22Rv1 (cell line): ENCODE measurements around the gene ACSL4.

ENCODE experiments used
- H3K27ac ChIP-seq: fragments of 450-650 bp; 2 replicates; pipeline ENCODE4 v1.5.1; 2017
- CTCF ChIP-seq: fragments of 450-650 bp; IDR thresholded peaks from 2 replicates; pipeline ENCODE4 v1.5.1; 2017; ENCODE audit warnings: mild to moderate bottlenecking
- ZFX ChIP-seq: fragments of 450-650 bp; IDR thresholded peaks from 2 replicates; pipeline ENCODE4 v1.6.1; 2017; ENCODE audit warnings: antibody characterized with exemption, borderline replicate concordance

ACSL4 gene

GRCh38 chrX:109601486-109601885, 131.6 kb downstream of the ACSL4 start:
- H3K27ac ChIP-seq: no peak overlapping the region
- TF ChIP-seq CTCF: no peak
- TF ChIP-seq ZFX: no peak

- TF ChIP-seq CTCF (no peak), ZFX (no peak)
- H3K27ac ChIP-seq: no peak overlapping the region
These were observed 132.8 kb downstream of the ACSL4 start for GRCh38 chrX:109600237-109600651.

- H3K27ac ChIP-seq: no peak overlapping the region
- TF ChIP-seq ZFX (no peak), CTCF (no peak)
These were observed 137.0 kb downstream of the ACSL4 start for GRCh38 chrX:109596015-109596414.
